Right atrium auricular region (tissue), 2 donors: ENCODE data around the gene RECQL5. TPM values are rescaled to one million over a fixed set of nuclear protein-coding genes. Genes with fewer than 3 reads are reported as not detected.
"Not testable (repeated sequence)": the region's sequence is repeated elsewhere in the genome, so short reads cannot be mapped to it uniquely, and the experiment has no call there.

Source experiments
- DNase-seq: peaks from one replicate; pipeline ENCODE4 v3.0.0-alpha.2; 2019; ENCODE audit warnings: low spot score
- H3K27ac ChIP-seq, 2 donors: fragments of 200-600 bp; sonication (generic); 1 replicate in 1 of 2; 2 replicates in 1 of 2; pipeline ENCODE4 v1.5.1; 2016 to 2019
- H3K27me3 ChIP-seq, 2 donors: fragments of 200-600 bp; sonication (generic); one replicate each; pipeline versions ENCODE4 v1.5.1 to v1.6.0; 2017 to 2019
- H3K36me3 ChIP-seq: fragments of 200-600 bp; sonication (generic); one replicate; pipeline ENCODE4 v1.5.1; 2016
- H3K4me1 ChIP-seq, 2 donors: fragments of 200-600 bp; sonication (generic); one replicate each; pipeline versions ENCODE4 v1.5.1 to v1.6.0; 2017 to 2019
- H3K4me3 ChIP-seq, 2 donors: fragments of 200-600 bp; sonication (generic); 1 replicate in 1 of 2; 2 replicates in 1 of 2; pipeline ENCODE4 v1.5.1; 2017 to 2019; ENCODE audit warnings: mild to moderate bottlenecking in 1 of 2, moderate library complexity in 1 of 2
- H3K9me3 ChIP-seq, 2 donors: fragments of 200-600 bp; sonication (generic); one replicate each; pipeline ENCODE4 v1.5.1; 2019
- CTCF ChIP-seq, 2 donors: fragments of 200-600 bp; sonication (generic); IDR thresholded peaks; one replicate each; pipeline ENCODE4 v1.5.1; 2019; ENCODE audit warnings: antibody characterized with exemption in 2 of 2
- total RNA-seq, 2 donors: library from RNA; depleted of rRNA; stranded (reverse); fragments of >200 nt; gene quantifications; one replicate each; pipeline ENCODE4 v1.1.0, GENCODE V29; 2016

Gene RECQL5
- total RNA-seq, 2 donors from 2014 or later, result 6.2 to 7.1 TPM

GRCh38 chr17:75601057-75601987, 65.6 kb downstream of the RECQL5 start:
- no peak overlapping the region for H3K27ac ChIP-seq
- H3K9me3 ChIP-seq, result no peaks in the 10 kb centered on the region
- H3K36me3 ChIP-seq, result no peaks in the 10 kb centered on the region
- H3K4me3 ChIP-seq, result no peak overlapping the region
- DNase-seq, result no peak
- peak; percentile 47 to 64 for TF ChIP-seq CTCF (IDR thresholded peaks at IDR 0.05)
- H3K27me3 ChIP-seq, result no peaks in the 10 kb centered on the region
- peaks cover 0 to 8% of the 10 kb centered on the region in 2 donors for H3K4me1 ChIP-seq

GRCh38 chr17:75596320-75597087, 70.5 kb downstream of the RECQL5 start:
- Histone ChIP-seq H3K4me1 (no peaks in the 10 kb centered on the region), H3K27me3 (no peaks in the 10 kb centered on the region), H3K27ac (no peak overlapping the region), H3K9me3 (no peaks in the 10 kb centered on the region), H3K36me3 (no peaks in the 10 kb centered on the region), H3K4me3 (no peak overlapping the region)
- no peak for DNase-seq
- no peak for TF ChIP-seq CTCF (IDR thresholded peaks at IDR 0.05)

- DNase-seq, result no peak
- Histone ChIP-seq H3K9me3 (no peaks in the 10 kb centered on the region), H3K4me3 (no peak overlapping the region), H3K4me1 (no peaks in the 10 kb centered on the region), H3K27me3 (no peaks in the 10 kb centered on the region), H3K27ac (no peak overlapping the region), H3K36me3 (no peaks in the 10 kb centered on the region)
- TF ChIP-seq CTCF (IDR thresholded peaks at IDR 0.05), result no peak
Observed at GRCh38 chr17:75595920-75596313, 71.0 kb downstream of the RECQL5 start.

- Histone ChIP-seq H3K4me3 (no peak overlapping the region), H3K36me3 (no peaks in the 10 kb centered on the region), H3K4me1 (peaks cover 0 to 2% of the 10 kb centered on the region in 2 donors), H3K27ac (no peak overlapping the region), H3K27me3 (no peaks in the 10 kb centered on the region), H3K9me3 (no peaks in the 10 kb centered on the region)
- TF ChIP-seq CTCF (IDR thresholded peaks at IDR 0.05), result no peak
- no peak for DNase-seq
Observed at GRCh38 chr17:75595284-75595919, 71.6 kb downstream of the RECQL5 start.

GRCh38 chr17:75594499-75595283, 72.3 kb downstream of the RECQL5 start:
- DNase-seq, result no peak
- Histone ChIP-seq H3K4me1 (peaks cover 0 to 9% of the 10 kb centered on the region in 2 donors), H3K27ac (no peak overlapping the region), H3K36me3 (no peaks in the 10 kb centered on the region), H3K4me3 (no peak overlapping the region), H3K9me3 (no peaks in the 10 kb centered on the region), H3K27me3 (no peaks in the 10 kb centered on the region)
- no peak for TF ChIP-seq CTCF (IDR thresholded peaks at IDR 0.05)

GRCh38 chr17:75593430-75593829, 73.5 kb downstream of the RECQL5 start:
- not testable (repeated sequence) for H3K27me3 ChIP-seq

More at GRCh38 chr17:75593430-75593829, 73.5 kb downstream of the RECQL5 start:
- not testable (repeated sequence) for DNase-seq, H3K9me3 ChIP-seq, H3K4me3 ChIP-seq, H3K36me3 ChIP-seq, H3K27ac ChIP-seq
- H3K4me1 ChIP-seq, result peaks cover 0 to 14% of the 10 kb centered on the region in 2 donors
